A673 (cell line): ENCODE results near the gene WFS1.

ENCODE experiments used
- CTCF ChIP-seq: fragments of 300-800, 200-600 bp; sonication (generic); conservative IDR thresholded peaks from 2 replicates; pipeline ENCODE4 v1.5.1; 2017; ENCODE audit warnings: low read depth, mild to moderate bottlenecking, antibody characterized with exemption, low read length, moderate library complexity, mixed read lengths
- EZH2 ChIP-seq: fragments of 200-600 bp; sonication (generic); IDR thresholded peaks from 2 replicates; pipeline ENCODE4 v1.6.1; 2017; ENCODE audit warnings: borderline replicate concordance, low read depth, mild to moderate bottlenecking, mixed read lengths, antibody characterized with exemption, low read length; ENCODE audit not compliant: poor library complexity, severe bottlenecking

GRCh38 chr4:6257247-6258025, 12.2 kb upstream of the WFS1 start:
- no peak for TF ChIP-seq CTCF
- TF ChIP-seq EZH2: no peak
